Measurements from ENCODE around the gene PLTP. TPM values are rescaled to one million over a fixed set of nuclear protein-coding genes. Genes with fewer than 3 reads are reported as not detected.

The PLTP gene
- total and polyA plus RNA-seq, 2 of the 13 experiments (the other 11 are each of a cell fraction or from before 2014, with no cell fraction given), result 16.9 to 28.6 TPM

DNA sequence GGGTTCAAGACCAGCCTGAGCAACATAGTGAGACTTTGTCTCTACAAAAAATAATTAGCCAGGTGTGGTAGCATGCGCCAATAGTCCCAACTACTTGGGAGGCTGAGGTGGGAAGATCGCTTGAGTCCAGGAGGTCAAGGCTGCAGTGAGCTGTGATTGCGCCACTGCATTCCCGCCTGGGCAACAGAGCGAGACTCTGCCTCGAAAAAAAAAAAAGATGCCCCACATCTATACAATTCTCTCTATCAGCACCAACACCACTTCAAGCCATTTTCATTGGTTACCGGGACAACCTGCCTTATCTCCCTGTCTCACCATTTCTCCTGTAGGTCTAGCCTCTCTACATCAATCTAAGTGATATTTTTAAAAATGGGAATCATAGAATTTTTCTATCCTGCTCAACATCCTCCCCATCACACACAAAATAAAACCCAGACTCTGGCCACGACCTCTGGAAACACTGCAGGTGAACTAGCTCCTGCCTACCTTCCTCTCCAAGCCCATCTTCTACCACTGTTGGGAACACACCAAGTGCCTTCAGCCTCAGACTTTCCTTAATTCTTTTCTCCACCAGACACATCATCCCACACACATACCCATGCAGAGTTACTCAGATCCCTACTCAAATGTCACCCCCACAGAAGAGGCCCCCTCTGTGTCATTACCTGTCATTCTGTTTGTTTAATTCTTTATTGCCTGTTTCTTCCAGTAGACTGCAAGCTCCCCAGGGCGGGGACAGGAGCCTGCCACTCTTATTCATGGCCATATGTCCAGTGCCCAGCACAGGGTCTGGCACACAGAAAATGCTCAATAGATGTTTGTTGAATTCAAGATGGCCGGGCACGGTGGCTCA lies 9.6 kb upstream of the PLTP start (continued):
- no peak for TF ChIP-seq ZNF33A (CRISPR knock-in tag; IDR thresholded peaks at IDR 0.05; ENCODE audit: borderline replicate concordance)
- no peak for TF ChIP-seq ZKSCAN8 (CRISPR knock-in tag; IDR thresholded peaks at IDR 0.05; ENCODE audit: borderline replicate concordance)
- TF ChIP-seq MTA1 (CRISPR knock-in tag; IDR thresholded peaks at IDR 0.05; ENCODE audit: borderline replicate concordance), result peak; percentile 47; the same call in 1 of the 2 replicates
- 0 out of 2 replicates have a peak, but pooled peaks have one; percentile 15 for TF ChIP-seq MAFG (CRISPR knock-in tag; IDR thresholded peaks at IDR 0.05)
- 0 out of 2 replicates have a peak, but pooled peaks have one; percentile 40 for TF ChIP-seq ZNF572 (CRISPR knock-in tag; IDR thresholded peaks at IDR 0.05)
- no peak for TF ChIP-seq NCOR1 (IDR thresholded peaks at IDR 0.05; ENCODE audit: borderline replicate concordance, low read length)
- TF ChIP-seq SALL2 (CRISPR knock-in tag; IDR thresholded peaks at IDR 0.05), result 0 out of 2 replicates have a peak, but pooled peaks have one; percentile 10
- 0 out of 2 replicates have a peak, but pooled peaks have one; percentile 27 for TF ChIP-seq FOSL2 (CRISPR knock-in tag; IDR thresholded peaks at IDR 0.05)
- TF ChIP-seq CBX5 (CRISPR knock-in tag; IDR thresholded peaks at IDR 0.05; ENCODE audit: borderline replicate concordance), result peak; percentile 72; the same call in 1 of the 2 replicates
- 0 out of 2 replicates have a peak, but pooled peaks have one; percentile 33 for TF ChIP-seq TBX2 (CRISPR knock-in tag; IDR thresholded peaks at IDR 0.05; ENCODE audit: borderline replicate concordance)
- no peak for TF ChIP-seq SOX13 (IDR thresholded peaks at IDR 0.05)
- TF ChIP-seq SOX13 (CRISPR knock-in tag; conservative IDR thresholded peaks at IDR 0.05 in 1 of 2, IDR thresholded peaks at IDR 0.05 in 1 of 2), result peak in 1 of 2 experiments; percentile 56; a peak in 2 of 4 replicates
- no peak for TF ChIP-seq ZNF746 (CRISPR knock-in tag; IDR thresholded peaks at IDR 0.05)
- TF ChIP-seq PAXIP1 (CRISPR knock-in tag; conservative IDR thresholded peaks at IDR 0.05), result 0 out of 2 replicates have a peak, but pooled peaks have one; percentile 52
- 0 out of 2 replicates have a peak, but pooled peaks have one; percentile 5 for TF ChIP-seq ZNF124 (CRISPR knock-in tag; IDR thresholded peaks at IDR 0.05)
- no peak for TF ChIP-seq RAD21 (CRISPR knock-in tag; IDR thresholded peaks at IDR 0.05)
- TF ChIP-seq, protein P1, sequence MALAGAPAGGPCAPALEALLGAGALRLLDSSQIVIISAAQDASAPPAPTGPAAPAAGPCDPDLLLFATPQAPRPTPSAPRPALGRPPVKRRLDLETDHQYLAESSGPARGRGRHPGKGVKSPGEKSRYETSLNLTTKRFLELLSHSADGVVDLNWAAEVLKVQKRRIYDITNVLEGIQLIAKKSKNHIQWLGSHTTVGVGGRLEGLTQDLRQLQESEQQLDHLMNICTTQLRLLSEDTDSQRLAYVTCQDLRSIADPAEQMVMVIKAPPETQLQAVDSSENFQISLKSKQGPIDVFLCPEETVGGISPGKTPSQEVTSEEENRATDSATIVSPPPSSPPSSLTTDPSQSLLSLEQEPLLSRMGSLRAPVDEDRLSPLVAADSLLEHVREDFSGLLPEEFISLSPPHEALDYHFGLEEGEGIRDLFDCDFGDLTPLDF (CRISPR knock-in tag; IDR thresholded peaks at IDR 0.05), result 0 out of 2 replicates have a peak, but pooled peaks have one; percentile 39
- TF ChIP-seq, protein P2, sequence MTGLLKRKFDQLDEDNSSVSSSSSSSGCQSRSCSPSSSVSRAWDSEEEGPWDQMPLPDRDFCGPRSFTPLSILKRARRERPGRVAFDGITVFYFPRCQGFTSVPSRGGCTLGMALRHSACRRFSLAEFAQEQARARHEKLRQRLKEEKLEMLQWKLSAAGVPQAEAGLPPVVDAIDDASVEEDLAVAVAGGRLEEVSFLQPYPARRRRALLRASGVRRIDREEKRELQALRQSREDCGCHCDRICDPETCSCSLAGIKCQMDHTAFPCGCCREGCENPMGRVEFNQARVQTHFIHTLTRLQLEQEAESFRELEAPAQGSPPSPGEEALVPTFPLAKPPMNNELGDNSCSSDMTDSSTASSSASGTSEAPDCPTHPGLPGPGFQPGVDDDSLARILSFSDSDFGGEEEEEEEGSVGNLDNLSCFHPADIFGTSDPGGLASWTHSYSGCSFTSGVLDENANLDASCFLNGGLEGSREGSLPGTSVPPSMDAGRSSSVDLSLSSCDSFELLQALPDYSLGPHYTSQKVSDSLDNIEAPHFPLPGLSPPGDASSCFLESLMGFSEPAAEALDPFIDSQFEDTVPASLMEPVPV (CRISPR knock-in tag; IDR thresholded peaks at IDR 0.05), result no peak
- TF ChIP-seq NFKB2 (CRISPR knock-in tag; IDR thresholded peaks at IDR 0.05; ENCODE audit: borderline replicate concordance), result no peak

Measured in HepG2 (cell line).